GM21526 (cell line): ENCODE data around the gene NLGN1.
"Not testable (repeated sequence)": the region's sequence is repeated elsewhere in the genome, so short reads cannot be mapped to it uniquely, and the experiment has no call there.

Experiments
- ATAC-seq: cut with Tn5 transposase; IDR thresholded peaks from one replicate; pipeline ENCODE4 v1.9.1; 2021; ENCODE audit warnings: moderate library complexity; ENCODE audit not compliant: unreplicated experiment, low FRiP score

Gene NLGN1

DNA sequence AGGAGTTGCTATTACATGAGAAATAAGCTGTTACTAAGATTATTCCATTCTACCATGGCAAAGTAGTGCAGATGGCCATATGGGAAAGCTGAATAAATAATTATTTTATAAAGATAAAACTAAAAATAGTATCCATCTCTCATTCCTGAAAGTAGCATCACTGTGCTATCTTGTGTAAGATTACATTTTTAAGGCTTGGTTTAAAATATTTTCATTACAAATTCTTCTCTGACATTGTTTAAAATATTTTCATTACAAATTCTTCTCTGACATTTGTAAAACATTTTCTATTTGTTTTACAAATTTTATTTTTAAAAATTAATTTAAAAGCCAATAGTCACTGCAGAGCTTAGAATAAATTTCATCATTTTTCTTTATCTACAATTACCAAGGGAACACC lies 796.1 kb downstream of the NLGN1 start:
- ATAC-seq, result no peak

DNA sequence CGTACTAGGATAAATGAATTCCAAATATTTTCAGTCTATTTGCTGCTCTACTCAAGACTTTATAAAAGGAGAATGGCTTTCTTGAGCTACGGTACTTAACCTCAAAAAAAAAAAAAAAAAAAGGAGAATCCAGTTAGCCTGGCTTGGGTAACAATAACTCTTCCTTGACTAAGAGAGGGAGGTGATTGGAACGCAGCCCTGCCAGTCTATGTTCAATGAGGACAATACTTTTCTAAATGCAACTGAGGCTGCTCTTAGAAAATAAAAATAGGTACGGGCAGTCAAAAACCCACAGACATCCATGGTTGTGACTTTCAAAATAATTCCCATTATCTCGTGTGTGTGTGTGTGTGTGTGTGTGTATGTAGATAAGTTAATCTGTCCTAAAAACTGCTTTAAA lies 799.9 kb downstream of the NLGN1 start:
- no peak for ATAC-seq

DNA sequence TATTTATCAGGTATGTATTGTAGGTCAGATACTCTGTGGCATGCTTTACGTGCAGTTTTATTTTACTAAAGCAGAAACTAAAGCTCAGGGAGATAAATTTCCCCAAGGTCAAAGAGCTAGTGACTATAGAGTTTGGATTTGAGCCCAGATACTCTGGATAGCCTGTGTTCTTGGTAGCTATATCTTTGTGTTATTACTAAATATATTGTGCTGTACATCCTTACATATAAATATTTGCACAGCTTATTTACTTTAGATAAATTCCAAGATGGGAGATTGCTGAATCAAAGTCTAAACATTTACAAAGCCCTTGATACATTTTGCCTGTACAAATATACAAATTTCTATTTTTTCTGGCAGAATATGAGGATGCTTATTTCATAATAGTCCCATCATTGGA lies 800.7 kb downstream of the NLGN1 start:
- no peak for ATAC-seq

DNA sequence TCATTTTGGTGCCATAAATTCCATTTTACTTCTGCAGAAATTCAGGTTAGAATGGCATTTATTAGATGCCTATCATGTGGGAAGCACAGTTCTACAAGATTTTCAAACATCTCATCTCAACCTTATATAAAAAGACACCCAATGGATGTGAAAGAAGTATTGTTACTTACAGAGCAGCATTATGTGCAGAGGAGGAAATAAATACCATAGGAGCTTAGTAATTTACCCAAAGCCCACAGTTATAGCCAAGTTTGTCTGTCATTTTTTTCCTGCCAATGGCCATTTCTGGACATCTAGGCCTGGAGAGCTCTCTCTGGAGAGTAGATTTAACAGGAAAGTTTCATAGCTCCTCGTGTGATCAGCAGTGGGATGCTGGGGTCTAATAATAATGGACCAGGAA lies 802.2 kb downstream of the NLGN1 start:
- ATAC-seq, result no peak

DNA sequence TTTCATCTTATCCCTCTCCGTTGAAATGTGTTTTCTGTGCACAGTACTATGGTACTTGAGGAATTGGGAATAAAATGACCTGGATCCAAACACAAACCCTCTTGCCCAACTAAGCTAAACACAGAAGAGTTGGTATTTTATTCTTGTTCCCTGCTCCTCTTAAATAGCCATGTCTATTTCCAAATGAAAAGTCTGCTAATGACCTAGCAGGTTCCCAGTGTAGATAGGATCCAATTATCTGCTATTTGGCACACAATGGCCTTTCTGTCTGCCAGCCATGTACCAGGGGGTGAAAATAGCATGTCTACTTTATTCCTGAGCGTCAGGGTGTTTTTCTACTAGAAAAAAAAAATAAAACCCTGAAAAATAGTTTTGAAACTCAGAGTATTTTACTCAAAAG lies 804.6 kb downstream of the NLGN1 start:
- no peak for ATAC-seq

DNA sequence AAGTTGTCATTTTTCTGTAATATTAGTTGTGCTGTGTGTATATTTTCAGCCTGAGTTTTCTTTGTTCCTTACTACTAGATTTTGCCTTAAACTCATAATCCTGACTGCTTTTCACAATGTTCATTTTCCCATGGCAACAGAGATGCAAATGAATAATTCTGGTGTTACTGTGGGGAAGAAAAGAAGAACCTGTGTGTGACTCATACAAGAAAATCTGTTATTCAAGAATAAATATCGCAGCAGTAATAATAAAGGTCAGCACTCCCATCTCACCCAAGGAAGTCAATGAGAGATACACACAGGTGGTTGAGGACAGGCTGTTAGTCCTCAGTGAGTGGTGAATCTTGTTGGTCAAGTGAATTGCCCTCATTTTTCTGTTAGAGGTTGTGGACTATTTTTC lies 805.0 kb downstream of the NLGN1 start:
- ATAC-seq, result no peak

DNA sequence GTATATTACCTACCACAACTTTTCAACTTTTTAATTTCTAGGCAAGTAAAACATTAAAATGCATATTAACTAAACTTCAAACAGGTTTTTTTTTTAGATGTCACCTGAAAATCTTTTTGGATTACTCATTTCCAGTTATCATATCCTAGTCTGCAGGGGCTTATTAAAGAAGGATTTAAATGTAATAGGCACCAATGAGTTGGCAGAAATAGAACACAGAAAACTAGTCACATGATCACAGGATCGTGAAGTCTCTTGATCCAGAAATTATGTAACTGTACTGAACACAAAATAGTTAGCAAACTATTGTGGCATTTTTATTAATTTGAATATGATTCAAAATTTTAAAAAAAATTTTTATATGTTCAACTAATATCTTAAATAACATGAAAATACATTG lies 807.2 kb downstream of the NLGN1 start:
- no peak for ATAC-seq

DNA sequence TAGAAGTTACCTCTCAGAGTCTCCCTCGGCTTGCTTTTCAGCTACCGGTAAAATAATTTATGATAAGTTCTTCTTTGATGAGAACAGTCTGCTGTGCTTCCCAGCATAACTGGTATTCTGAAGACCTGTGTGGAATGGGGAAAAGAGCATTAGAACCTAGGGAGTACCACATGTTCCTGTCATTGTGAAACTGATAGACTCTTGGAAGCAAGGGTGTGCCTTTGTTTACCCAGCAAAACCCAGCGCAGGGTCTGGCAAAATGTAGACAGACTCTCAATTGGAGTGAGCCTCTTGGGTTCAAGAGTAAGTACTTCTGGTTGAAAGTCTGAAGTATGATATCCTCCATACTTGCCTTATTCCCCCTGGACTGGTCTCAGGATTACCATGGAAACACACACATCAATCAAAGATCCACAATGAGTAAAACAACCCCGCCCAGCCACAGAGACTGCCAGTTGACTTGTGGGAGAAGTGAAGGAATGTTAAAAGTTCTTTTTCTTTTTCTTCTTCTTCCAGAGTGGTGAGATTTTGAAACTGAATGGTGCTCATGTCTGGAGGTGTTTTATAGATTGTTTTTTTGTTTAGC lies 809.2 kb downstream of the NLGN1 start:
- ATAC-seq, result no peak

DNA sequence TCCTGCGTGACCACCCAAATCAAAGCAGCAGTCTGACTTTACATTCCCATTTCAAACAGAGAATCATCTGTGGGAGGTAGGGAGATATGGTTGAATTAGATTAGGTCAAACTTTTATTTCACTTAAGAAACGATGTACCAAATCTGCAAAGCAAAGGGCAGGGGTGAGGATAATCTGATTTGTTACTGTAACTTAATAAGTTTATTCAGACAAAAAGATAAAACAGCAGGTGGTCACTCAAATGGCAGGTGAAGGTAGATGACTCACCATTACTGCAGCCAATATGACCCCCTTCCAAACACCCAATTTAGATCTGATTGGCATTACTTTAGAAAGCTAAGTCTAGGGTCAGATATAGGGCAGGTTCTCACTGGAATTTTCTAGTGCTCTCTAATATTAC lies 810.6 kb downstream of the NLGN1 start:
- ATAC-seq, result no peak

DNA sequence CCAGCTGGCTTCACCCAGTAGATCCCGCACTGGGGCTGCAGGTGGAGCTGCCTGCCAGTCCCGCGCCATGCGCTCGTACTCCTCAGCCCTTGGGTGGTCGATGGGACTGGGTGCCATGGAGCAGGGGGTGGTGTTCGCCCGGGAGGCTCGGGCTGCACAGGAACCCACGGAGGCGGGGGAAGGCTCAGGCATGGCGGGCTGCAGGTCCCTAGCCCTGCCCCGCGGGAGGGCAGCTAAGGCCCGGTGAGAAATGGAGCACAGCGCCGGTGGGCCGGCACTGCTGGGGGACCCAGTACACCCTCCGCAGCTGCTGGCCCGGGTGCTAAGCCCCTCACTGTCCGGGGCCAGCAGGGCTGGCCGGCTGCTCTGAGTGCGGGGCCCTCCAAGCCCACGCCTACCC lies 814.4 kb downstream of the NLGN1 start:
- ATAC-seq, result not testable (repeated sequence)

DNA sequence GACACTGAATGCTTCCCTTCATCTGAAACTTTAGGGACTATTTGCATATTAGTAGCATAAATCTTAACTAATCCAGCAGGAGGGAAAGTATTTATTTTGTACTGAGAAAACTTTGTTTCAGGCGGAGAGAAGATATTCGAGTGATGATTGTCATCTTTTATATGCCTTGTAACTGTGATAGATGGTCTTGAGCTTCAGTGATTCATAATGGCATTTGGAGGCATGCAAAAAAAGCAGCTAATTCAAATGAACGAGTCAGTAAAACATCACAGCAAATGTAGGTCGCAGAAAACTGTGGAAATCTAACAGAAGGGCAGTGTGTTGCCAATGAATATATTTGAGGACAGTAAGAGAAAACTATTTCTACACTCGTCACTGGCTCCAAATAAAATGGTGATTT lies 817.9 kb downstream of the NLGN1 start:
- ATAC-seq, result no peak

DNA sequence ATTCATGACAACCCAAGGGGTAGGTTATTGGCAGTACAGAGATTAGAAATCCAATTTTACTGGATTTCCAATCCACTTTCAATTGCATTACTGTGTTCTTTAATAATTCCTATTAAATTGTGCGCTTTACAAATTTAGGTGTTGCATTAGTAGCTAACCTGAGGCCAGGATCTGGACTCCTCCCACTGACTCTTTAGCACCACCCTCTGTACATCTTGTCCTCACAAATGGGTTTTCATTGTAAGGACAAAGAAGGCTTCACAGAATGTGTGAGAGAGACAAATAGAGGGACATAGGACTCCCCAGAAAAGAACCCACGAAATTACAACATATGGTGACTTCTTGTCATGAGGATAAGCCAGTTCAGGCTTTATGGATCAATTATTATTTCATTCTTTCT lies 818.5 kb downstream of the NLGN1 start:
- ATAC-seq, result no peak

DNA sequence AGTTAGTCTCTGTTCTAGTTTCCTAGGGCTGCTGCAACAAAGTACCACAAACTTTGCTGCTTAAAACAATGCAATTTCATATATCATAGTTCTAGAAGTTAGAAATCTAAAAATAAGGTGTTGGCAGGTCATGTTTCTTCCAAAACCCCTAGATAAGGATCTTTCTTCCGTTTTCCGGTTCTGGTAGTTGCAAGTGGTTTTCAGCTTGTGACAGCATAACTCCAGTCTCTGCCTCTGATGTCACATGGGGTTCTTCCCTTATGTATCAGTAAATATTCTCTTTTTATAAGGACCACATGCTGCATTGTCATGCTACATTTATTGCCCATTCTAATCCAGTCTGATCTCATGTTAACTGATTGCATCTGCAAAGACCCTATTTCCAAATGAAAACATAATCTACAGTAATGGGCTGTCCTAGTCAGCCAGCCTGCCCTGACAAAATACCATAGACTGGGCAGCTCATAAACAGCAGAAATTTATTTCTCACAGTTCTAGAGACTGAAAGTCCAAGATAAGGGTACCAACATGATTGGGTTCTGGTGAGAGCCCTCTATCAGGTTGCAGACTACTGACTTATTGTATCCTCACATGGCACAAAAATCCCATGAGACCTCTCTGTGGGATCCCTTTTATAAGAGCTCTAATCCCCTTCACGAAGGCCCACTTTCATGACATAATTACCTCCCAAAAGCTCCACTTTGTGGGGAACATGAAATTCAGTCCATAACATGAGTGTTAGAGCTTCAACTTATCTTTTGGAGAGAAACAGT lies 819.6 kb downstream of the NLGN1 start:
- no peak for ATAC-seq

DNA sequence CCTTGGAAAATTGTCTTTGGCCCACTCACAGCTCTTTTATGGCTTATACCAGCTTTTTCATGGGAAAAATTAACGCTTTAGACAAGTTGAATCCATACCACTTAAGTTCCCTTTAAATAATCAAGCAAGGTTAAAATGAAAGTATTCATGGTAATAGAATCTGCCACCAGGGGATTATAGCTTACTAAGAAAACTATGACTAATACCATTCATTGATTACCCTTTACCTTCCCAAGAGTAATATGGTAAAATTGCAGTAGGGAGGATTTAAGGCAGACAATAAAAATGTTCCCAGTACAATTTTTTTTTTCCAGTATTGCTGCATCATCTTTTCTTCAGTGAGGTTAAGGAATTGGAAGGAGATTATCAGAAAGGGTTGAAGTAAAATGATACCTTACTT lies 820.5 kb downstream of the NLGN1 start:
- ATAC-seq, result no peak

DNA sequence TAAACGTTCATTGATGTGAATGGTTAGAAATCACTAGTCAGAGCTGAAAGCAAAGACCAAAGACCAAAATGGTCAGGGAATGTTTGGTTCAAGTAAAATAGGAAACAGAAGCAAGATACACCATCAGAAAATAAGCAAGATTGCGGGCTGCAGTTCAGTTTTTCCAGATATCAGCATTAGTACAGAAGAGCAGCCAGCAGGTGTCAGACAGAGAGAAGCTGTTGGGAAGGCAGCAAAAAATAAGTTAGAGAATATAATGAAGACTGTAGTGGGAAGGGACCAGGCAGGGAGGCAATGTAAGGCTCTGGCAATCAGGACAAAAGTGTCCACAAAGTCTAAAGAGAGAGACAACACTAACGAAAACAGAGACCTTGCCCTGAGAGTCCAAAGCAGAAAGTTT lies 822.2 kb downstream of the NLGN1 start:
- no peak for ATAC-seq

DNA sequence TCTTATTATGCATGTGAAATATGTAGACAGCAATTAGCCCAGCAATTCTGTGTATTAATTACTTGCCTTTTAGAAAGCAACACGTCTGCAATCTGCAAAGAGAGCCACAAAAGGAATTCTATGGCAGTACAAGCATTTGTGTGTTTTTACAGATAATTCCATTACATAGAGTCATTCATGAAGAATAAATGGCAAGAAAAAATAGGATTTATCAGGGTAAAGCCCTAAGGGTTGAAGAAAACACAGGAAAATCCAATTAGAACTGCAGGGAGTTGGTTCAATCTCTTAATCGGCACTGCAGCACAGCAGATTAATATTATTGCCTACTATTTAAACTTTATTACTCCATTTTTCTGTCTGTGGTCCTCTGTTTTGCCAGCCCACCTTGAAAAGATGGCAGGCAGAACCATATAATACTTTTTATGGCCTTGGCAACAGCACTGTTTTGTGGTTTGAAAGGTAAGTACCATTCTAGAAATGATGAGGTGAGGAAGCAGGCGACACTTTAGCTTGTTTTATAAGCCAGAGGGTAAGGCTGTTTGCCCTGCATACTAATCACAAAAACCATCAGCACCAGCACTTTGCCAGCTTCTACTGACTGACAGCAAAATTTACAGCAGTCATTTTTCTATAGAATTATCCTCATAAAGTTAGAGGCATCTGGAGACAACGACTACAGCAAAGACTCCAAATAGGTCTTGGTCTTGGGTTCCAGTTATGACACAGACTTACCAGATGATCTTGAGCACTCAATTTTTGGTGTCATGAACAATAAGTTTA lies 823.4 kb downstream of the NLGN1 start:
- ATAC-seq, result no peak

DNA sequence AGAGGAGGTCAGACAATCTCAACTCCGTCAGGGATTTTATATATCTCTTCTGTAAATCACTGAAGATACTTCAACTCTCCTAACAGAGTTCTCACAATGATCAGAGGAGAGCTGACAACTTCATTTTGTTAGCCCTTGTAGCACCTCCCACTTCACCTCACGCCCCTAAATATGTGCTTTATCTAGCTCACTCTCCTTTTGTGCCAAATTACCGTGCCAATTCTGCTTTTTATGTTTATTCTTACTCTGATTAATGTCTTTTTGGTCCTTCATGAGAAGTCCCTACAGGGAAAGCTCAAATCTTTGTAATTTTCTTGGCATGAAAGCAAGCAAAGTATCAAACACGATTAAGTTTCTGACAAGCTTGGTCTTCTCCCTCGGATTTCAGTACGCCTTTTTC lies 825.5 kb downstream of the NLGN1 start:
- no peak for ATAC-seq

DNA sequence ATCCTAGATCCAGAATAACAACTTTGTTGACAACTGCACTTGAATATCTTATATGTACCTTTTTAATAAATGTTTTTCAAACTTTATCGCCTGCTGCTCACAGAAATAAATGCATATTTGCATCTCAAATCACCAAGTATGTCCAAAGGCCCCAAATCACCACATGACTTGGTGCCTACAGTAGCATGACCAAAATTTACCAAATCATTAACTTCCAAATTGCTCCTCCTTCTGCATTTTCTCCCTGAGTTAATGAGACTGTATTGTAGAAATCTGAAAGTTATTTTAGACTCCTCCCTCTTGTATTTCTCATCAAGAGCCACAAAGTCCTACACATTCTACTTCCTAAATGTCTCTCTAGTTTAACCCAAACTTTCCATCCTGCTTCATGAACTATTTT lies 826.1 kb downstream of the NLGN1 start:
- ATAC-seq, result no peak

DNA sequence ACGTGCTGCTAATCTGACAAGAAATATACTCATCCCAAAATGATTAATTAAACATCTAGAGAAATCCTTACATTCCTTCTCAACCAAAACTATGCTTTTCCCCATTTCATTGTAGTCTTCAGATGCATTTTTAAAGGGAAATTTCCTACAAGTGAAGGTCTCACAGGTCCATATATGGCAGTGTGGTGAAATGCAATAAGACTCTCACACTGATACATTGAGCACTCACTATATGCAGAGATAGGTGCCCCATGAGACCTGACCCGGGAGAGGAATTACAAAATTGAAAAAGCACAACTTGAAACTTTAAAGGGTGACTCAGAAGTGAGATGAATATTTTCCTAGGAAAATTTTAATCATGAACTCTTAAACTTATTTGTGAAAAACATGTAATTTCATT lies 832.4 kb downstream of the NLGN1 start:
- ATAC-seq, result no peak

DNA sequence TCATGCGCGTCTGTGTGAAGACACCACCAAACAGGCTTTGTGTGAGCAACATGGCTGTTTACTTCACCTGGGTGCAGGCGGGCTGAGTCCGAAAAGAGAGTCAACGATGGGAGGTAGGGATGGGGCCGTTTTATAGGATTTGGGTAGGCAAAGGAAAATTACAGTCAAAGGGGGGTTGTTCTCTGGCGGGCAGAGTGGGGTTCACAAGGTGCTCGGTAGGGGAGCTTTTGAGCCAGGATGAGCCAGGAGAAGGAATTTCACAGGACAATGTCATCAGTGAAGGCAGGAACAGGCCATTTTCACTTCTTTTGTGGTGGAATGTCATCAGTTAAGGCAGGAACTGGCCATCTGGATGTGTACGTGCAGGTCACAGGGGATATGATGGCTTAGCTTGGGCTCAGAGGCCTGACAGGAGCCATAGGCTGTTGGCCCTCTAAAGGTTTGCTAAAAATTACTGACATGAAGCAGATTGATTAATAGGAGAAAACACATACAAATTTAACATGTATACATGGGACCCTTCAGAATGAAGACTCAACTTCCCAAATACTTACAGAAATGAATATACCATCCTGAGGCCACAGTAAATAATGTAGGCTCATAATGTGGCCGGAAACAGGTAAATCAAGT lies 834.6 kb downstream of the NLGN1 start:
- not testable (repeated sequence) for ATAC-seq

DNA sequence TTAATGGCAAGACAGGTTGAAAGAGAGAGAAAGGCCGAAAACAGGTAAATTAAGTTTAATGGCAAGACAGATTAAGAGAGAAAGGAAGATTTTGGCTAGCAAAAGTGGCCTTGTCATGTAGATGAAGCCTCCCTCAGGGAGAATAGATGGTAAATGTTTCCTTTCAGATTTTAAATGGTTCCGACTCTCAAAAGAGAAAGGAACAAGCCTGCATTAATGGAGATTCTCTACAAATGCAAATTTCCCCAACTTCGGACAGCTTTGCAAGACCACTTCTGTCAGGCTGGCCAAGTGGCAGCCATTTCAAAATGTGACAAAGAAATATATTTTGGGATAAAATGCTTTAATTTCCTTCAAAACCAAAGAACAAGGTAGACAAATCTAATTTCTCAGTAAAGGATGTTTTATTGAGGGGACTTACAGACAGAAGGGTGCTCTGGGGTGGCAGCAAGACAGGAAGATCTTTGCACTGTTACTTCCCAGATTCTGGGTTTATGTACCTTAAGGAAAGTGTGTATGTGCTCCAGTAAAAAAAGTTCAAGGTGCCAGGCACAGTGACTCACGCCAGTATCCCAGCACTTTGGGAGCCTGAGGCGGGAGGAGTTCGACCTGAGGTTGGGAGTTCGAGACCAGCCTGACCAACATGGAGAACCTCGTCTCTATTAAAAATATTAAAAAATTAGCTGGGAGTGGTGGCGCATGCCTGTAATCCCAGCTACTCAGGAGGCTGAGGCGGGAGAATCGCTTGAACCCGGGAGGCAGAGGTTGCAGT lies 835.3 kb downstream of the NLGN1 start:
- ATAC-seq, result no peak
